ENCODE results near the gene ETS1. TPM values are rescaled to one million over a fixed set of nuclear protein-coding genes. Genes with fewer than 3 reads are reported as not detected.

The ETS1 gene
- total and polyA plus RNA-seq, 2 experiments from 2014 or later = 25.6 to 52.6 TPM

- Histone ChIP-seq H3K4me2 (no peak overlapping the region), H3K4me1 (ENCODE audit: insufficient read depth) (no peaks in the 10 kb centered on the region; the same call in 1 of the 2 replicates), H3K4me3 (no peak overlapping the region), H4K20me1 (replicated peaks; ENCODE audit: insufficient read depth) (no peaks in the 10 kb centered on the region; the same call in 1 of the 2 replicates), H3K27ac (ENCODE audit: low read depth) (no peak overlapping the region), H3K36me3 (ENCODE audit: insufficient read depth) (no peaks in the 10 kb centered on the region), H3K9me2 (ENCODE audit: insufficient read depth) (no peaks in the 10 kb centered on the region), H2AFZ (no peak overlapping the region), H3K27me3 (ENCODE audit: insufficient read depth) (no peaks in the 10 kb centered on the region), H3F3A (replicated peaks; ENCODE audit: low read depth) (no peaks in the 10 kb centered on the region), H3K79me2 (replicated peaks; ENCODE audit: insufficient read depth) (no peaks in the 10 kb centered on the region; the same call in 1 of the 2 replicates)
- peaks cover 3% of the 10 kb centered on the region; the same call in 1 of the 3 replicates for H3K36me3 Mint-ChIP-seq (ENCODE audit: low read depth)
- no peak for TF ChIP-seq ZNF114 (CRISPR knock-in tag; IDR thresholded peaks at IDR 0.05)
- no peaks in the 10 kb centered on the region for H3K9me3 Mint-ChIP-seq
- ATAC-seq = no peak
- no peak overlapping the region for H3K4me3 Mint-ChIP-seq
- H3K27ac Mint-ChIP-seq = no peak overlapping the region
- DNase-seq (ENCODE audit: low spot score) = no peak
- peaks cover 15% of the 10 kb centered on the region for H3K4me1 Mint-ChIP-seq
- no peaks in the 10 kb centered on the region for H3K27me3 Mint-ChIP-seq (ENCODE audit: insufficient read depth, low read depth, poor library complexity)
These were observed 117.3 kb downstream of the ETS1 start for GRCh38 chr11:128470081-128470480.

GRCh38 chr11:128469220-128469619 lies 118.1 kb downstream of the ETS1 start:
- no peaks in the 10 kb centered on the region for H3K27me3 ChIP-seq (ENCODE audit: insufficient read depth)

GRCh38 chr11:128468111-128468510 lies 119.2 kb downstream of the ETS1 start:
- no peaks in the 10 kb centered on the region for H3K27me3 ChIP-seq (ENCODE audit: insufficient read depth)
- no peak overlapping the region for H3K4me2 ChIP-seq
- no peak overlapping the region for H3K27ac ChIP-seq (ENCODE audit: low read depth)
- H3K4me3 ChIP-seq = no peak overlapping the region
- no peak overlapping the region for H2AFZ ChIP-seq
- DNase-seq (ENCODE audit: low spot score) = no peak
- H3K27me3 Mint-ChIP-seq (ENCODE audit: insufficient read depth, low read depth, poor library complexity) = no peaks in the 10 kb centered on the region
- no peaks in the 10 kb centered on the region for H3K9me2 ChIP-seq (ENCODE audit: insufficient read depth)
- no peaks in the 10 kb centered on the region; the same call in 1 of the 2 replicates for H3K79me2 ChIP-seq (replicated peaks; ENCODE audit: insufficient read depth)
- no peaks in the 10 kb centered on the region for H3K9me3 Mint-ChIP-seq
- no peaks in the 10 kb centered on the region for H3K36me3 ChIP-seq (ENCODE audit: insufficient read depth)
- H3K4me1 ChIP-seq (ENCODE audit: insufficient read depth) = no peaks in the 10 kb centered on the region; the same call in 1 of the 2 replicates
- H3K27ac Mint-ChIP-seq = no peak overlapping the region
- peaks cover 3% of the 10 kb centered on the region; the same call in 1 of the 3 replicates for H3K36me3 Mint-ChIP-seq (ENCODE audit: low read depth)
- H3F3A ChIP-seq (replicated peaks; ENCODE audit: low read depth) = no peaks in the 10 kb centered on the region
- H3K4me1 Mint-ChIP-seq = peaks cover 11% of the 10 kb centered on the region
- H3K4me3 Mint-ChIP-seq = no peak overlapping the region
- no peaks in the 10 kb centered on the region; the same call in 1 of the 2 replicates for H4K20me1 ChIP-seq (replicated peaks; ENCODE audit: insufficient read depth)
- no peak for ATAC-seq
- no peak for TF ChIP-seq REST (IDR thresholded peaks at IDR 0.05; ENCODE audit: unreplicated experiment)
- TF ChIP-seq JUNB (IDR thresholded peaks at IDR 0.05; ENCODE audit: unreplicated experiment) = no peak
- no peak for TF ChIP-seq NANOG (IDR thresholded peaks at IDR 0.05; ENCODE audit: borderline replicate concordance)
- no peak for TF ChIP-seq ZNF331 (CRISPR knock-in tag; IDR thresholded peaks at IDR 0.05; ENCODE audit: low read depth)
- TF ChIP-seq EZH2 (IDR thresholded peaks at IDR 0.05; ENCODE audit: low read depth, unreplicated experiment) = no peak
- no peak for TF ChIP-seq STAT1 (IDR thresholded peaks at IDR 0.05; ENCODE audit: unreplicated experiment)
- TF ChIP-seq ZNF114 (CRISPR knock-in tag; IDR thresholded peaks at IDR 0.05) = no peak

More at GRCh38 chr11:128469220-128469619, 118.1 kb downstream of the ETS1 start:
- TF ChIP-seq POLR2AphosphoS5 (IDR thresholded peaks at IDR 0.05; ENCODE audit: low read depth) (no peak), CTCF (conservative IDR thresholded peaks at IDR 0.05; ENCODE audit: low read depth in 2 of 2) (no peak), NANOG (IDR thresholded peaks at IDR 0.05; ENCODE audit: borderline replicate concordance) (no peak), EZH2phosphoT487 (IDR thresholded peaks at IDR 0.05; ENCODE audit: unreplicated experiment) (no peak), EZH2 (IDR thresholded peaks at IDR 0.05; ENCODE audit: low read depth, unreplicated experiment) (no peak), JUNB (IDR thresholded peaks at IDR 0.05; ENCODE audit: unreplicated experiment) (no peak), STAT1 (IDR thresholded peaks at IDR 0.05; ENCODE audit: unreplicated experiment) (no peak), ZNF114 (CRISPR knock-in tag; IDR thresholded peaks at IDR 0.05) (no peak), CREB1 (CRISPR knock-in tag; IDR thresholded peaks at IDR 0.05; ENCODE audit: low read depth) (no peak)
- H3F3A ChIP-seq (replicated peaks; ENCODE audit: low read depth) = no peaks in the 10 kb centered on the region
- no peaks in the 10 kb centered on the region; the same call in 1 of the 2 replicates for H4K20me1 ChIP-seq (replicated peaks; ENCODE audit: insufficient read depth)
- H3K4me3 Mint-ChIP-seq = no peak overlapping the region
- H3K4me2 ChIP-seq = no peak overlapping the region
- ATAC-seq (no peak), DNase-seq (ENCODE audit: low spot score) (no peak)
- peaks cover 11% of the 10 kb centered on the region for H3K4me1 Mint-ChIP-seq
- H3K79me2 ChIP-seq (replicated peaks; ENCODE audit: insufficient read depth) = no peaks in the 10 kb centered on the region; the same call in 1 of the 2 replicates
- no peaks in the 10 kb centered on the region for H3K27me3 Mint-ChIP-seq (ENCODE audit: insufficient read depth, low read depth, poor library complexity)
- no peaks in the 10 kb centered on the region; the same call in 1 of the 2 replicates for H3K4me1 ChIP-seq (ENCODE audit: insufficient read depth)
- no peaks in the 10 kb centered on the region for H3K36me3 ChIP-seq (ENCODE audit: insufficient read depth)
- no peak overlapping the region for H3K27ac Mint-ChIP-seq
- H2AFZ ChIP-seq = no peak overlapping the region
- no peaks in the 10 kb centered on the region for H3K9me2 ChIP-seq (ENCODE audit: insufficient read depth)
- H3K36me3 Mint-ChIP-seq (ENCODE audit: low read depth) = peaks cover 3% of the 10 kb centered on the region; the same call in 1 of the 3 replicates
- H3K27ac ChIP-seq (ENCODE audit: low read depth) = no peak overlapping the region
- no peak overlapping the region for H3K4me3 ChIP-seq
- H3K9me3 Mint-ChIP-seq = no peaks in the 10 kb centered on the region
